ENCODE results near the gene RPS2.

- no peak for TF ChIP-seq POLR2A (IDR thresholded peaks at IDR 0.05)
- TF ChIP-seq CTCF (IDR thresholded peaks at IDR 0.05) = no peak
These were observed 38.4 kb downstream of the RPS2 start for GRCh38 chr16:1926271-1926670.

All from body of pancreas (tissue), 4 donors.